Measurements from ENCODE around the gene AP3S2.
"Not testable (repeated sequence)": the region's sequence is repeated elsewhere in the genome, so short reads cannot be mapped to it uniquely, and the experiment has no call there.

AP3S2 gene

DNA sequence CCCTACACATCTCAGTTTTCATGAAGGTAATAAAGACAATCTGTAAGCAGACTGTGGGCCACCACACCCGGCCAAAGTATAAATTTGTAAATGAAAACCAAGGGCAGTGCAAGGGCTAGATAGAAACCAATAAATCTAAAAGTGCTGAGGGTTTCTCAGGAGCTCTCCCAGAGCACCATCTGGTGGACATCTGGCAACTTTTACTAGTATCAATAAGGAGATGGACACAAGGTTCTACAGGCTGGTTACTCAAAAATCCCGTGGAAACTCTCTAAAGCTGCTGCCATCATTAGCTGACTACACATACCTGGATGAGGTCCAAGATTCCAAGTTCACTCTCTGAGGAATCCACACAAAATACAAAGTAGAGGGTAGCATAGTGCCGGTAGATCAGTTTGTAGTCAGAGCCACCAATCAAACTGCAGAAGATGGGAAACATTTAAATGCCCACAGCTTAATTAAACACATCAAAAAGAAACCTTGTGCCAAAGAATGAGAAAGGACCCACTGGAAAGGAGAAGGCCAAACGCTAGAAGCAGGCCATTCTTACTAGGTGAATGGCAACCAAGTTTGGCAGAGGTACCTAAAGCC is 5.5 kb downstream of the AP3S2 start:
- Mint-ChIP-seq H3K36me3 (peaks cover 4% of the 10 kb centered on the region), H3K9me3 (ENCODE audit: low read depth) (no peaks in the 10 kb centered on the region), H3K4me1 (ENCODE audit: low read depth) (peaks cover 28% of the 10 kb centered on the region), H3K4me3 (no peak overlapping the region), H3K27me3 (no peaks in the 10 kb centered on the region), H3K27ac (no peak overlapping the region)

DNA sequence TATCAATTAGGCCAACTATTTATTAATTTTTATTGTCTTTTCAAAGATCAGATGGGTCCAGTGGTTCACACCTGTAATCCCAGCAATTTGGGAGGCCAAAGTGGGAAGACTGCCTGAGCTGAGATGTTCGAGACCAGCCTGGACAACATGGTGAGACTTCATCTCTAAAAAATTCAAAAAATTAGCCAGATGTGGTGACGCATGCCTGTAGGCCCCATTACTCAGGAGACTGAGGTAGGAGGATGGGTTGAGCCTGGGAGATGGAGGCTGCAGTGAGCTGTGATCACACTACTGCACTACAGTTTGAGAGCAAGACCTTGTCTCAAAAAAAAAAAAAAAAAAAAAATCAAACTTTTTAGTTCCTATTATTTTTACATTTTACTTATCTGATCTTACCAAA is 8.2 kb downstream of the AP3S2 start:
- H3K9me3 Mint-ChIP-seq (ENCODE audit: low read depth), result no peaks in the 10 kb centered on the region
- H3K27ac Mint-ChIP-seq, result no peak overlapping the region
- H3K4me3 Mint-ChIP-seq, result no peak overlapping the region
- peaks cover 5% of the 10 kb centered on the region for H3K4me1 Mint-ChIP-seq (ENCODE audit: low read depth)
- H3K27me3 Mint-ChIP-seq, result no peaks in the 10 kb centered on the region
- H3K36me3 Mint-ChIP-seq, result peaks cover 4% of the 10 kb centered on the region

DNA sequence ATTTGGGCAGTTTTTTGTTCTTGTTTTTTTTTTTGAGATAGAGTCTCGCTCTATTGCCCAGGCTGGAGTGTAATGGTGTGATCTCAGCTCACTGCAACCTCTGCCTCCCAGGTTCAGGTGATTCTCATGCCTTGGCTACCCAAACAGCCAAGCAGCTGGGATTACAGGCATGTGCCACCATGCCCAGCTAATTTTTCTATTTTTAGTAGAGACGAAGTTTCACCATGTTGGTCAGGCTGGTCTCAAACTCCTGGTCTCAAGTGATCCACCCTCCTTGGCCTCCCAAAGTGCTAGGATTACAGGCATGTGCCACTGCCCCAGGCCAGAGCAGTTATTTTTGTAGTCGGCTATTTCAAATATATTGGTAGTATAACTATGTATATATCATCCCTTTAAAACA is 8.6 kb downstream of the AP3S2 start:
- H3K9me3 Mint-ChIP-seq (ENCODE audit: low read depth); H3K4me3 Mint-ChIP-seq; H3K4me1 Mint-ChIP-seq (ENCODE audit: low read depth); H3K27me3 Mint-ChIP-seq; H3K36me3 Mint-ChIP-seq; H3K27ac Mint-ChIP-seq: not testable (repeated sequence)

DNA sequence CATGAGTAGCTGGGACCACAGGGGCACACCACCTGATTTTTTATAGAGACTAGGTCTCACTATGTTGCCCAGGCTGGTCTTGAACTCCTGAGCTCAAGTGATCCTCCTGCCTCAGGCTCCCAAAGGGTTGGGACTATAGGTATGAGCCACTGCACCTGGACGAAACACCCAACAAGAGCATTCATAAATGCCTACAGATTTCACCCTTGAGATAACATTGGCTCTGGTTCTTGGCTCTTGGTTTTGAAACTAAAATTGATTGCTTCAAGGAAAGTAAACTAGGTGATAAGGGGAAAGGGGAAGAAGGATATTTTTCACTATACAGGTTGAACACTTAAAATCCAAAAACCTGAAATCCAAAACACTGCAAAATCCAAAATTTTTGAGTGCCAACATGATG is 10.3 kb downstream of the AP3S2 start:
- H3K9me3 Mint-ChIP-seq (ENCODE audit: low read depth), result no peaks in the 10 kb centered on the region
- peaks cover 4% of the 10 kb centered on the region for H3K36me3 Mint-ChIP-seq
- H3K27me3 Mint-ChIP-seq, result no peaks in the 10 kb centered on the region
- H3K4me1 Mint-ChIP-seq (ENCODE audit: low read depth), result no peaks in the 10 kb centered on the region
- H3K4me3 Mint-ChIP-seq, result no peak overlapping the region
- H3K27ac Mint-ChIP-seq, result no peak overlapping the region

DNA sequence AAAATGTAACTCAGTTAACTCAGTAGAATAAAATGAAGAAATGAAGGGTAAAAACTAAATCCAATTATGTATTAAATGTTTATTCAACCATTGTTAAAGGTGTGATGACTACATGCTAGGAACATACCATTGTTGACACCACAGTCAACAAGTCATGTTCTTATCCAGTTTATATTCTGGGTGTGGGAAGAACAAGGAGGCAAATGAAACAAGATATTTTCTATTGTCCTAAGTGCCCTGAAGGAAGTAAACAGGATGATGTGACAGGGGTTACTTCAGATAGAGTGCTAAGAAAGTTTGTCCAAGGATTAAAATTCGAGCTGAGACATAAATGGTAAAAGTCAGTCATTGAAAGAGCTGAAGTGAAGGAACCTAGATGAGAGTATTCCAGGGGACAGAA is 13.1 kb downstream of the AP3S2 start:
- Mint-ChIP-seq H3K36me3 (no peaks in the 10 kb centered on the region), H3K27me3 (no peaks in the 10 kb centered on the region), H3K9me3 (ENCODE audit: low read depth) (no peaks in the 10 kb centered on the region), H3K4me3 (no peak overlapping the region), H3K27ac (peak overlapping the region; percentile 8), H3K4me1 (ENCODE audit: low read depth) (no peaks in the 10 kb centered on the region)

DNA sequence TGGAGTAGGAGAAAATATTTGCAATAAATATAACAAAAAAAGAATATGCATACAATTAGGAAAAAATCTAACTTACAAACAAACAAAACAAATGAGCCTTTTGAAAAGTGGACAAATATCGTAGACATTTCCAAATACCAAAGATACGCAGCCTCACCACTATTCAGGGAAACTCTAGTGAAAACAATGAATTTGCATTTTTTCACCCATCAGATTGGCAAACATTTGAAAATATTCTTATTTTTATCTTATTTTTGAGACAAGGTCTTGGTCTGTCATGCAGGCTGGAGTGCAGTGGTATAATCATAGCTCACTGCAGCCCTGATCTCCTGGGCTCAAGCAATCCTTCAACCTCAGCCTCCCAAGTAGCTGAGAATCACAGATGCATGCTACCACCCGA is 15.5 kb downstream of the AP3S2 start:
- H3K36me3 Mint-ChIP-seq, result peaks cover 4% of the 10 kb centered on the region
- no peak overlapping the region for H3K27ac Mint-ChIP-seq
- no peak overlapping the region for H3K4me3 Mint-ChIP-seq
- H3K27me3 Mint-ChIP-seq, result no peaks in the 10 kb centered on the region
- H3K4me1 Mint-ChIP-seq (ENCODE audit: low read depth), result peaks cover 7% of the 10 kb centered on the region
- no peaks in the 10 kb centered on the region for H3K9me3 Mint-ChIP-seq (ENCODE audit: low read depth)

DNA sequence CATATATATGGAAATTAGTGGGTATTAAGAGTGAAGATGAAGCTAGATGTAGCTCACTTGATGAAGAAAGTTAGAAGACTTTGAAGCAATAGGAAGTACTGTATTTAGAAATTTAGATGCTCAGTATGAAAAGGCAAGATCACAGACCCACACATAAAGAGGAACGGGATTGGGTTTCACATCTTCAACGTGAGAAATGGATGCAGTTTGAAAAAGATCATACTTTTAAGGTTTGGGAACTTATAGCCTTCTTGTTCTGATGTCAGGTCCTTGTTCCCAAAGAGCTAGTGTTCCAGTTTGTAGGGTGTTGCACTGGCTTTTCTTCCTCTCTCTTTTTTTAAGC is 16.7 kb downstream of the AP3S2 start:
- Mint-ChIP-seq H3K4me3 (no peak overlapping the region), H3K9me3 (ENCODE audit: low read depth) (no peaks in the 10 kb centered on the region), H3K4me1 (ENCODE audit: low read depth) (peaks cover 7% of the 10 kb centered on the region), H3K27me3 (no peaks in the 10 kb centered on the region), H3K36me3 (peaks cover 4% of the 10 kb centered on the region), H3K27ac (no peak overlapping the region)

DNA sequence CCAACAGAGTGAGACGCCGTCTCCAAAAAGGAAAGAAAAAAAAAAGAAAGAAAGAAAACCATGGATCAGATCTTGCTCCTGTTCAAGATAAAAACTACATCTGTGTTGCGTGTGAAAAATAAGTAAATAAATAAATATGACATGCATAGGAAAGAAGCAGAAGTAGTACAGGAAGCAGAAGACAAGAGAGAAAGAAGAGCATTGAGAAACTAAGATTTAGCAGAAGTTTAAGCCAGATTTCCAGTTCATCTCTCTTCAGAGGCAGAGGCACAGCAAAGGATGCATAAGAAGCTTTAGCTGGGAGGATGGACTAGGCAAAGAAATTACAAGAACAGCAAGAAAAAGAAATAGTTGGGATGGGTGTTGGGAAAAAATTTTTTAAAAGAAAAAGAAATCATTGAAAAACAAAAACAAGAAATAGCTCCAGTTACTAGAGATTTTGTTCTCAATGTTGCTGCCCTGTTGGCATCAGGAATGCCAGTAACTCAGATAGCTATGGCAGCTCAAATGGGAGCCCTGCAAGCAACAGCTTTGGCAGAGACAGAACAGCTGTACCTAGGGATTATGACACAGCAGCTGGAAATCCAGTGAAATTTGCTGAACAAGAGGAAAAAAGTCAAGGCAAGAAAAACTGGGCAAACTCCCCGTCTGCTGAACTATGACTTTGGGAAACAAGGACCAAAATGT is 17.3 kb downstream of the AP3S2 start:
- Mint-ChIP-seq H3K9me3 (ENCODE audit: low read depth) (no peaks in the 10 kb centered on the region), H3K27ac (peak overlapping the region; percentile 69), H3K36me3 (peaks cover 4% of the 10 kb centered on the region), H3K4me3 (no peak overlapping the region), H3K4me1 (ENCODE audit: low read depth) (peaks cover 7% of the 10 kb centered on the region), H3K27me3 (no peaks in the 10 kb centered on the region)

DNA sequence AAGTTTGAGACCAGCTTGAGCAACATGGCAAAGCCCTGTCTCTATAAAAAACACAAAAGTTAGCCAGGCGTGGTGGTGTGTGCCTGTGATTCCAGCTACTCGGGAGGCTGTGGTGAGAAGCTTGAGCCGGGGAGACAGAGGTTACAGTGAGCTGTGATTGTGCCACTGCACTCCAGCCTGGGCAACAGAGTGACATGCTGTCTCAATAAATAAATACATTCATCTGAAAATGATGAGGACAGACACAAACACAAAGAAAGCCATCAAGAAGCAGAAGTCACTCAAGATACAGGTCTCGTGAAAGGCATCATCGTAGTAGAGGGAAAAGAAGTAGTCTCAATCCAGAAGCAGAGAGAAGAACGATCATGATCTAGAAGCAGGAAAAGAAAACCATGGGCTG is 18.1 kb downstream of the AP3S2 start:
- no peak overlapping the region for H3K27ac Mint-ChIP-seq
- H3K4me1 Mint-ChIP-seq (ENCODE audit: low read depth), result peaks cover 7% of the 10 kb centered on the region
- no peaks in the 10 kb centered on the region for H3K27me3 Mint-ChIP-seq
- no peaks in the 10 kb centered on the region for H3K9me3 Mint-ChIP-seq (ENCODE audit: low read depth)
- no peak overlapping the region for H3K4me3 Mint-ChIP-seq
- peaks cover 4% of the 10 kb centered on the region for H3K36me3 Mint-ChIP-seq

DNA sequence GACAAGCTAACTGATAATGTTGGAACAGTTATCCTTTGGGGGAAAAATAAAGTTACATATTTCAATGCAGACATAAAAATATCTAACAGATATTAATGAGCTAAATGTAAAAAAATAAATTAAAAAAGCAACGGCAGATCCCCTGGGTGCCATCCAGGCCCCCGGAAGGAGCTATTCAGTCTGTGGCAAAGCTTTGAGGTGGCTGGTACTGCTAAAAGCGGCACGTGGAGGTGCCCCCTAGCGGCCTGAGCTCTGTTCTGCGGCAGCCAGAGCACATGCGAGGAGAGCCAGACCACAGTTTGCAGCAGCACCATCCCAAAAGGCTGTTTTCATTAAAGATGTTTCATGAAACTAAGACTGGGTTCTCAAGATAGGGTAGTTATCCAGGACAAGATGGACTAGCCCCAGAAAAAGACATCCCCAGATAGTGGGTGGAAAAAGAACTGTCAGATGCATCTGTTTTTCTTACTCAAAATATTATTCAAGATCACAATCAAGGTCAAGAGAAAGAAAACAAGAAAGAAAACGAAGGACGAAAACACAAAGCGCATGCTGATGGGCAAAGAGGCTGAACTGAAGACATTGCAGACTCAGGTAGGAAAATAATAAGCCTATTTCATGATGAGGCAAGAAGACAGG is 18.7 kb downstream of the AP3S2 start:
- Mint-ChIP-seq H3K4me1 (ENCODE audit: low read depth) (peaks cover 7% of the 10 kb centered on the region), H3K36me3 (peaks cover 4% of the 10 kb centered on the region), H3K27ac (peak overlapping the region; percentile 72), H3K27me3 (no peaks in the 10 kb centered on the region), H3K4me3 (no peak overlapping the region), H3K9me3 (ENCODE audit: low read depth) (no peaks in the 10 kb centered on the region)

DNA sequence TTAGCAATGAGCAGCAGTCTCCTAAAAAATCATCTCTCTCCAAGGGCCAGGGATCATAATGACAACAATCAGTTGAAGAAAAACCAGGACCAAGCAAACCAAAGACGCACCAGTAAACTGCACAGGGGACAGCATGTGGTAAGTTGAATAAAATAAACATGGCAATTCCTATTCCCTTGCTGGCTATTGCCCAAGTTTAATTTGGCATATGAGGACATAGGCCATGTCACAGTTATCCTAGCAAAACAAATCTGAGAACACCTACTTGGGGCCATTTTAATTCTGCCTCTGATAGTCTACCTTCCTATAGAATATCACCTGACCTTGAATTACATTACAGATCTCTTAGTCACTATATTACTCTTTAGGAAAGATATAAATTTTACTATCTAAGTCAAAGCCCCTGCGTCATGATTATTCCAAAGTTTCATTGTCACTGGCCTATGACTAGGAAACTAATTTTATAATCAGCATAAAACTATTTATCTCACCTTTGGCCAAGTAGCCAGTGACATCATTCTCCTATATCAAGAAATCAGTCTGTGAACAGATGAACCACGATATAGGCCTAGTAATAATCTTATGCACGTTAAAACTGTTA is 23.0 kb downstream of the AP3S2 start:
- Mint-ChIP-seq H3K9me3 (ENCODE audit: low read depth) (no peaks in the 10 kb centered on the region), H3K4me1 (ENCODE audit: low read depth) (peaks cover 7% of the 10 kb centered on the region), H3K36me3 (peaks cover 6% of the 10 kb centered on the region), H3K27ac (no peak overlapping the region), H3K4me3 (no peak overlapping the region), H3K27me3 (no peaks in the 10 kb centered on the region)

DNA sequence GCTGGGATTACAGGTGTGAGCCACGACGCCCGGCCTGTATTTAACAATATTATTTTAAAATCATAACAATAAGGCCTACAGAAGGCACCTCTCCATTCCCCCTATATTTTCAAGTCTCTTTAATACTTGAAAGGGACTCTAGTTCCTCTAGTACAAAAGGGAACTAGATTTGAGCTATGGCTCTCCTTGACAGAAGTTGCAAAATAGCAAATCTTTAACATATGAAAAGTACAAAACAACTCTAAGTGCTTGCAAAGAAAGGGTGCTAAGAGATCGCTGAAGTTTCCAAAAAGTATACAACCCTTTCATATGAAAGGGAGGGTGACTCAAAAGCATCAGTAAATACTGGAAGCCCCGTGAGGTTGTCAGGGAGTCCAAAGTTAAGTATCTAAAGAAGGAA is 23.8 kb downstream of the AP3S2 start:
- no peaks in the 10 kb centered on the region for H3K9me3 Mint-ChIP-seq (ENCODE audit: low read depth)
- H3K36me3 Mint-ChIP-seq, result peaks cover 2% of the 10 kb centered on the region
- no peak overlapping the region for H3K27ac Mint-ChIP-seq
- peaks cover 4% of the 10 kb centered on the region for H3K4me1 Mint-ChIP-seq (ENCODE audit: low read depth)
- H3K27me3 Mint-ChIP-seq, result no peaks in the 10 kb centered on the region
- no peak overlapping the region for H3K4me3 Mint-ChIP-seq

DNA sequence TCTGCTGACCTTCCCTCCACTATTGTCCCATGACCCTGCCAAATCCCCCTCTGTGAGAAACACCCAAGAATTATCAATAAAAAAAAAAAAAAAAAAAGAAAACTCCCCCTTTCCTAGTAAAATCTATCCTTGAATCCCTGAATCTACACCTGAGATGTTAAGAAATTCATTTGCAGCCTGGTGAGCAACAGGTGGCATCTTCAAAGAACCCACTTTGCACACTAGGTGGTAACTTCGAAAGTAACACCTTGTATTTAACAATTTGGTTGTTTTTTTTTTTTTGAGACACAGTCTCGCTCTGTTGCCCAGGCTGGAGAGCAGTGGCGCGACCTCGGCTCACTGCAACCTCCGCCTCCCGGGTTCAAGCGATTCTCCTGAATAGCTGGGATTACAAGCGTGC is 24.3 kb downstream of the AP3S2 start:
- H3K36me3 Mint-ChIP-seq; H3K4me3 Mint-ChIP-seq; H3K9me3 Mint-ChIP-seq (ENCODE audit: low read depth); H3K27me3 Mint-ChIP-seq; H3K4me1 Mint-ChIP-seq (ENCODE audit: low read depth); H3K27ac Mint-ChIP-seq: not testable (repeated sequence)

DNA sequence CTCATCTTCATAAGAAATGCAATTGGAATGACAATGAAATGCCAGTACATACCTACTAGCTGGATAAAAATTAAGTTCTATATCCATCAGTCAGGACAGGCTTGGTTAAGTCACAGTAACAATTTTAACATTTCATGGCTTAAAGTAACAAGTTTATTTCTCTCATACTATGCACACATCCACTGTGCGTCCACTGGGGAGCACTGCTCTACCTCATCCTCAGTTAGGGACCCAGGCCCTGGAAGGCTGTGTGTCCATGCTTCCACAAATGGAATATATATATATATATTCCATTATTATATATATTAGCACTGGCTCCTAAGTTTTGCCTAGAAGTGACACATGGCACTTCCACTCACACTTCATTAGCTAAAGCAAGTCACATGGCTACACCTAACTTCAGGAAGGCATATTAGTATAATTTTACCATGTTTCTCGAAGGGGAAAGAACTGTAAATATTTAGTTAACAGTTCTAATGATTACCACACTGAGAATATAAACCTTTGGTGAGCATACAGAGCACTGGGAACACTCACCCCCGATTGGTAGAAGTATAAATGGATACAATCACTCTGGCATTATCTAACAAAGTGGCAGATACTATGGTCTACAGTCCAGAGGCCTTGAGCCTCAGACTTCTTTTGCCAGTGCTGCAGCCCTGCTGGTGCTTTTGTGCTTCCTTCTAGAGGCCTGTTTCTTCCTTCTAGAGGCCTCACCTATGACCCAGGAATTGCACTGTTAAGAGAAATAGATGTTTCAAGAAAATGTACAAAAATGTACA is 28.6 kb downstream of the AP3S2 start:
- Mint-ChIP-seq H3K4me3 (no peak overlapping the region), H3K27ac (no peak overlapping the region), H3K27me3 (no peaks in the 10 kb centered on the region)

DNA sequence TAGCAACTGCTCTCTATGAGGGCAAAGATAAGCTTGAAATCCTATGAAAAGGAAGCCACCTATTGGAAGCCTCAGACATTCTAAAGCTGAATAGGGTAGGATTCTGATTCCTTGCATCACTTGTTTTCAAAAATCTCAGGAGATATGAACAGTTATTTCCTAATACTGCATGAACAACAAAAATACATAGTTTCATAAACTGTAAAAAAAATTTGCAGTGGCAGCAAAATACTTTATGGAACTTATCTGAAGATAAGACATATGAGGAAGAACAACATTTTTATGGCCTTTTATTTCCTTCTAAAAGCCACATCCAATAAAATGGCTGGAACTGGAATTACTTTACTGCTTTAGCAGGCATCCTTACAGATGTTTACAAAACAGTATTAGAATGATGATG is 29.9 kb downstream of the AP3S2 start:
- H3K4me1 Mint-ChIP-seq (ENCODE audit: low read depth), result no peaks in the 10 kb centered on the region
- no peak overlapping the region for H3K4me3 Mint-ChIP-seq

More for the DNA sequence above, 28.6 kb downstream of the AP3S2 start:
- Mint-ChIP-seq H3K9me3 (ENCODE audit: low read depth) (no peaks in the 10 kb centered on the region), H3K4me1 (ENCODE audit: low read depth) (no peaks in the 10 kb centered on the region), H3K36me3 (peaks cover 2% of the 10 kb centered on the region)

More for the DNA sequence above, 29.9 kb downstream of the AP3S2 start:
- Mint-ChIP-seq H3K27ac (no peak overlapping the region), H3K27me3 (no peaks in the 10 kb centered on the region), H3K36me3 (no peaks in the 10 kb centered on the region), H3K9me3 (ENCODE audit: low read depth) (no peaks in the 10 kb centered on the region)

Measured in activated naive CD8-positive, alpha-beta T cell (primary cell).